ENCODE measurements around the gene SYNE3.

- TF ChIP-seq CTCF (IDR thresholded peaks at IDR 0.05 in 4 of 5, conservative IDR thresholded peaks at IDR 0.05 in 1 of 5): no peak
- TF ChIP-seq POLR2A (IDR thresholded peaks at IDR 0.05): no peak
Measured at GRCh38 chr14:95541346-95541745, 24.9 kb upstream of the SYNE3 start.

Measured in gastrocnemius medialis (tissue), 4 donors.